GM19099 (cell line): ENCODE measurements around the gene PAK3.

Experiments
- POLR2A ChIP-seq: IDR thresholded peaks from 3 replicates; pipeline ENCODE4 v1.6.1; 2011; ENCODE audit warnings: low read depth; ENCODE audit not compliant: insufficient read length; ENCODE audit errors: extremely low read depth

Gene PAK3

GRCh38 chrX:111265486-111265885 is 169.5 kb downstream of the PAK3 start:
- TF ChIP-seq POLR2A: no peak

- no peak for TF ChIP-seq POLR2A
Observed at GRCh38 chrX:111268506-111268905, 172.5 kb downstream of the PAK3 start.

GRCh38 chrX:111270339-111270738 is 174.3 kb downstream of the PAK3 start, which contains the start of gene CAPN6:
CAPN6 (minus strand) TSS chrX:111270483; CDS start chrX:111263936, 6,547 bp downstream.
- no peak for TF ChIP-seq POLR2A
